Loucy (cell line): Measurements from ENCODE around the gene NREP.

ENCODE experiments used
- CTCF ChIP-seq: fragments of 200-600 bp; sonication (generic); conservative IDR thresholded peaks from 2 replicates; pipeline ENCODE4 v1.5.1; 2014; ENCODE audit warnings: mild to moderate bottlenecking, antibody characterized with exemption, low read length
- EZH2phosphoT487 ChIP-seq: fragments of 200-600 bp; IDR thresholded peaks from 2 replicates; pipeline ENCODE4 v1.6.1; 2018; ENCODE audit warnings: antibody characterized with exemption, mild to moderate bottlenecking, moderate library complexity, borderline replicate concordance

DNA sequence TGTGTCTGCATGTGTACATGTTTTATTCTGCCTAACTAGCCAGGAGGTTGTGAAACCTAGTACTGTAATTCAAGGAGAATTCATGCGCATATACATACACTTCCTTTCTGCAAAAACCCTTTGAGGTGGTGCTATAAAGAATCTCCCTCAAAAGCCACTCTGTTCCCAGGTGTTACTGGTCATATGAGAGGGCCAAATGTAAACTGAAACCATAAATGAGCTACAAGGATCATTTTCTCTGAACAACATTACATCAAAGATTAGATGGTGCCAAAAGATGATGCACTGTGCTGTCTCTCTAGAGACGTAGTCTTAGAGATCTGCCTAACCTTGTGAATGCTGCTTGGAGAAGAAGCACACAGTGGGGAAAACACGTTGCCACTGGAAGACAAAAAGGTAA lies 15.7 kb downstream of the NREP start:
- TF ChIP-seq CTCF: no peak
- TF ChIP-seq EZH2phosphoT487: no peak
